GM12878 (cell line): Measurements from ENCODE around the gene AMMECR1. TPM values are rescaled to one million over a fixed set of nuclear protein-coding genes. Genes with fewer than 3 reads are reported as not detected.

Experiments used
- ATAC-seq: fragments of 200-7000 bp; cut with Tn5 transposase; 3 replicates; pipeline ENCODE4 v1.9.1; 2020; ENCODE audit warnings: mild to moderate bottlenecking, moderate library complexity
- BruUV-seq: library from RNA; stranded (reverse); fragments of 400-500 nt; replicated peaks from 2 replicates; lab custom pipeline; 2021; lab: Mats Ljungman, UMichigan
- CTCF ChIA-PET: fragments of 300-600 bp; sonication (Branson Sonifier 250); formaldehyde crosslinking; extraction: SDS; loops from one replicate; lab custom pipeline; 2021; ENCODE audit warnings: inconsistent platforms; lab: Yijun Ruan, JAX
- POLR2A ChIA-PET: fragments of 350-600 bp; formaldehyde crosslinking; extraction: SDS; loops from one replicate; lab custom pipeline; 2021; ENCODE audit warnings: inconsistent platforms; lab: Charles Lee
- RAD21 ChIA-PET: fragments of 300-600 bp; sonication (Branson Sonifier 250); formaldehyde crosslinking; loops from one replicate; lab custom pipeline; 2023; ENCODE audit warnings: antibody characterized with exemption; ENCODE audit not compliant: unreplicated experiment; lab: Charles Lee
- SMC1A ChIA-PET: fragments of 300-600 bp; sonication (Branson Sonifier 250); formaldehyde crosslinking; loops from one replicate; lab custom pipeline; 2023; ENCODE audit not compliant: unreplicated experiment, uncharacterized antibody; lab: Charles Lee
- DNase-seq: peaks from one replicate; pipeline ENCODE4 v3.0.0-alpha.2; 2011; ENCODE audit warnings: low read depth, low spot score
- FAIRE-seq: peaks from 3 replicates; lab custom pipeline; 2011; peaks lifted over from hg19 to GRCh38; lab: Jason Lieb, UNC
- H2AFZ ChIP-seq: 2 replicates; pipeline ENCODE4 v1.6.0; 2011; ENCODE audit warnings: low read depth, low read length, control low read depth; ENCODE audit not compliant: control insufficient read depth
- H3K27ac ChIP-seq: 2 replicates; pipeline ENCODE4 v1.5.1; 2011; ENCODE audit warnings: control low read depth; ENCODE audit not compliant: control insufficient read depth, insufficient read depth
- H3K27me3 ChIP-seq, 2 experiments: replicated peaks in 1 of 2; 2 replicates each; pipeline versions ENCODE4 v1.6.0 to v1.6.1; 2011; ENCODE audit warnings: low read length in 1 of 2; ENCODE audit not compliant: control insufficient read depth in 2 of 2, insufficient read depth in 2 of 2
- H3K36me3 ChIP-seq, 2 experiments: 2 replicates each; pipeline ENCODE4 v1.5.1; 2011; ENCODE audit warnings: low read length in 1 of 2; ENCODE audit not compliant: control insufficient read depth in 2 of 2, insufficient read depth in 2 of 2
- H3K4me1 ChIP-seq: 2 replicates; pipeline ENCODE4 v1.6.1; 2011; ENCODE audit warnings: mild to moderate bottlenecking, low read length, moderate library complexity, mixed read lengths; ENCODE audit not compliant: control insufficient read depth, insufficient read depth
- H3K4me2 ChIP-seq: 2 replicates; pipeline ENCODE4 v1.6.0; 2011; ENCODE audit warnings: control low read depth; ENCODE audit not compliant: control insufficient read depth, insufficient read depth
- H3K4me3 ChIP-seq: fragments of 200-600 bp; sonication (generic); 2 replicates; pipeline ENCODE4 v1.5.1; 2016
- H3K79me2 ChIP-seq: 2 replicates; pipeline ENCODE4 v1.6.0; 2011; ENCODE audit warnings: low read length; ENCODE audit not compliant: control insufficient read depth, insufficient read depth
- H3K9ac ChIP-seq: 2 replicates; pipeline ENCODE4 v1.8.0; 2011; ENCODE audit warnings: low read length, control low read depth, mixed read lengths; ENCODE audit not compliant: control insufficient read depth, insufficient read depth
- H3K9me3 ChIP-seq: replicated peaks from 3 replicates; pipeline ENCODE4 v1.5.1; 2011; ENCODE audit warnings: mild to moderate bottlenecking, low read length; ENCODE audit not compliant: control insufficient read depth, insufficient read depth
- H4K20me1 ChIP-seq: 2 replicates; pipeline ENCODE4 v1.6.0; 2011; ENCODE audit not compliant: control insufficient read depth, insufficient read depth
- EGR1 ChIP-seq, 2 experiments: IDR thresholded peaks; 1 replicate in 1 of 2; 2 replicates in 1 of 2; pipeline ENCODE4 v1.6.1; 2011 to 2012; ENCODE audit warnings: low read depth in 2 of 2, low read length in 2 of 2, borderline replicate concordance in 1 of 2, mild to moderate bottlenecking in 1 of 2, moderate library complexity in 1 of 2
- FOXK2 ChIP-seq: fragments of 450-650 bp; IDR thresholded peaks from 2 replicates; pipeline ENCODE4 v1.6.1; 2017; ENCODE audit warnings: mild to moderate bottlenecking, moderate library complexity
- KAT2A ChIP-seq: conservative IDR thresholded peaks from 2 replicates; pipeline ENCODE4 v1.6.1; 2011; ENCODE audit warnings: low read depth, low read length; ENCODE audit not compliant: control insufficient read depth
- POLR2AphosphoS2 ChIP-seq: IDR thresholded peaks from 2 replicates; pipeline ENCODE4 v1.6.1; 2011; ENCODE audit warnings: low read depth, mild to moderate bottlenecking, low read length, improper control_type of control experiment, moderate library complexity
- POLR2AphosphoS5 ChIP-seq: IDR thresholded peaks from 2 replicates; pipeline ENCODE4 v1.6.1; 2011; ENCODE audit warnings: mild to moderate bottlenecking, low read length, inconsistent platforms
- POU2F2 ChIP-seq: IDR thresholded peaks from 3 replicates; pipeline ENCODE4 v1.6.1; 2011; ENCODE audit warnings: low read depth, mild to moderate bottlenecking, low read length, borderline replicate concordance
- RBBP5 ChIP-seq: fragments of 200-600 bp; sonication (generic); conservative IDR thresholded peaks from 2 replicates; pipeline ENCODE4 v1.6.1; 2016
- SREBF2 ChIP-seq: IDR thresholded peaks from 2 replicates; pipeline ENCODE4 v1.6.1; 2012; ENCODE audit warnings: mild to moderate bottlenecking, low read length
- TBL1XR1 ChIP-seq: IDR thresholded peaks from 2 replicates; pipeline ENCODE4 v1.6.1; 2012; ENCODE audit warnings: low read depth, low read length, improper control_type of control experiment
- TCF12 ChIP-seq: IDR thresholded peaks from 2 replicates; pipeline ENCODE4 v1.6.1; 2011; ENCODE audit warnings: low read depth, mild to moderate bottlenecking, low read length
- ZNF207 ChIP-seq: fragments of 450-650 bp; IDR thresholded peaks from 2 replicates; pipeline ENCODE4 v1.6.1; 2014; ENCODE audit warnings: antibody characterized with exemption, mild to moderate bottlenecking, borderline replicate concordance
- WGBS: methylation state at CpG from one replicate; pipeline ENCODE4 v1.1.6; 2016; ENCODE audit warnings: low lambda C conversion rate; ENCODE audit not compliant: insufficient replicate concordance, insufficient coverage; ENCODE audit errors: missing lambda C conversion rate; 5-methylcytosine and 5-hydroxymethylcytosine counted together
- in situ Hi-C: fragments of 300-500 bp; cut with MboI; formaldehyde crosslinking; loops from 9 replicates; pipeline ENCODE4 v1.14.3; 2018; ENCODE audit warnings: mixed read lengths
- intact Hi-C: fragments of 100-400 bp; cut with micrococcal nuclease; formaldehyde crosslinking; loops from one replicate; pipeline ENCODE4 v1.14.2; 2022; ENCODE audit not compliant: unreplicated experiment
- polyA plus RNA-seq, 11 experiments: library from polyadenylated mRNA; depleted of rRNA in 4 of 11; unstranded in 6 of 11; stranded (reverse) in 5 of 11; fragments of >200 nt; fragmentation: Nextera tagmentation in 4 of 11; fragmentation: Illumina TruSeq in 1 of 11; extraction: Ambion mirVana in 4 of 11; extraction: Trizol in 1 of 11; gene quantifications; 1 replicate in 1 of 11; 2 replicates in 10 of 11; pipeline versions ENCODE4 v1.2.1 to v1.2.3, GENCODE V29; 2011 to 2016; ENCODE audit warnings: inconsistent platforms in 2 of 11, missing spikeins in 2 of 11, low read depth in 1 of 11
- total RNA-seq, 4 experiments: library from RNA; depleted of rRNA in 3 of 4; stranded (reverse); fragments of >200 nt in 3 of 4; fragmentation: Illumina TruSeq in 1 of 4; extraction: Trizol in 1 of 4; gene quantifications; 2 replicates each; pipeline versions ENCODE4 v1.2.1 to v1.2.3, GENCODE V29; 2013 to 2021
- TF ChIP-seq, protein P1 (sequence below): fragments of 450-650 bp; formaldehyde crosslinking; IDR thresholded peaks from 2 replicates; pipeline ENCODE4 v1.5.0; 2022; ENCODE audit warnings: mild to moderate bottlenecking, missing genetic modification characterization
- TF ChIP-seq, protein P2 (sequence below): fragments of 450-650 bp; IDR thresholded peaks from 2 replicates; pipeline ENCODE4 v1.6.1; 2017; ENCODE audit warnings: antibody characterized with exemption, mild to moderate bottlenecking, moderate library complexity
- TF ChIP-seq, protein P3 (sequence below): IDR thresholded peaks from 2 replicates; pipeline ENCODE4 v1.6.1; 2011; ENCODE audit warnings: borderline replicate concordance, low read depth, mild to moderate bottlenecking, moderate library complexity, mixed read lengths, low read length; ENCODE audit not compliant: insufficient read depth; ENCODE audit errors: extremely low read length
- TF ChIP-seq, protein P4 (sequence below): fragments of 450-650 bp; IDR thresholded peaks from 2 replicates; pipeline ENCODE4 v1.6.1; 2018; ENCODE audit warnings: mild to moderate bottlenecking, low read depth, moderate library complexity; ENCODE audit not compliant: partially characterized antibody

AMMECR1 gene
- total and polyA plus RNA-seq, 10 of the 15 experiments (the other 5 are each of a cell fraction or from before 2014, with no cell fraction given): 4.9 to 25.6 (median 10.7) TPM

DNA sequence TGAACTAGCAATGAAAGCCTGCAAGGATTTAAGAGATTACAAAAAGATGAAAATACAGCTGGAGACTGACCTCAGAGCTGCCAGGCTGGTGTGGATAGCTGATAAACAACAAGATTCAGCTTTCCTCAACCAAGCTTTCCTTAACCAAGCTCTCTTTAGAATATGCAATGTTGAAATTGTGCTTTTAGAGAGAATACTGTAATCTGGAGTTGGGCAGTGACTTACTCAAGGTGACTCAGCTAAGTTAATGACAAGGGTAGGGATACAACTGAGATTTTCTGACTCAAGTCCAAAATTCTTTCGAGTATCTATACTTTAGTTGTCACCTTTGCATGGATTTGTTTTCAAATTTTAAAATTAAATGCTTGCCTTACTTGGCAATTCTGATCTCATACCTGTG, 98.0 kb downstream of the AMMECR1 start:
- H3K9me3 ChIP-seq: no peaks in the 10 kb centered on the region
- no peak overlapping the region for H3K4me3 ChIP-seq
- ATAC-seq (no peak), FAIRE-seq (no peak), DNase-seq (no peak)
- in situ Hi-C loops: no loop called here
- no peaks in the 10 kb centered on the region for H3K79me2 ChIP-seq
- no peaks in the 10 kb centered on the region for H4K20me1 ChIP-seq
- H3K27ac ChIP-seq: no peak overlapping the region
- SMC1A ChIA-PET: interaction anchor here (0.9 to 1.8 kb wide), 6 partner anchors 10 to 91 kb away, joined by 3 read pairs; no protein-coding TSS in a partner anchor
- POLR2A ChIA-PET: no interaction called here
- H3K4me1 ChIP-seq: no peaks in the 10 kb centered on the region
- BruUV-seq: no TSS peak
- H3K4me2 ChIP-seq: no peak overlapping the region
- no peaks in the 10 kb centered on the region for H3K36me3 ChIP-seq
- no peak overlapping the region for H2AFZ ChIP-seq
- H3K27me3 ChIP-seq: no peaks in the 10 kb centered on the region
- RAD21 ChIA-PET: no interaction called here
- no peak overlapping the region for H3K9ac ChIP-seq
- CTCF ChIA-PET: interaction anchor here (1.5 to 1.6 kb wide), 2 partner anchors 52 to 96 kb away, joined by 3 to 4 read pairs; no protein-coding TSS in a partner anchor
- 5% methylated on average over 1 of the region's 1 CpG for WGBS
- intact Hi-C loops: no loop called here
- TF ChIP-seq RBBP5 (no peak), POLR2AphosphoS5 (no peak), TCF12 (no peak), EGR1 (IDR thresholded peaks at IDR 0.05; ENCODE audit: borderline replicate concordance in 1 of 2, low read depth in 2 of 2, low read length in 2 of 2) (no peak), FOXK2 (no peak), TBL1XR1 (no peak), POU2F2 (no peak), ZNF207 (no peak), SREBF2 (no peak), KAT2A (no peak), POLR2AphosphoS2 (no peak)
- TF ChIP-seq, protein P1, sequence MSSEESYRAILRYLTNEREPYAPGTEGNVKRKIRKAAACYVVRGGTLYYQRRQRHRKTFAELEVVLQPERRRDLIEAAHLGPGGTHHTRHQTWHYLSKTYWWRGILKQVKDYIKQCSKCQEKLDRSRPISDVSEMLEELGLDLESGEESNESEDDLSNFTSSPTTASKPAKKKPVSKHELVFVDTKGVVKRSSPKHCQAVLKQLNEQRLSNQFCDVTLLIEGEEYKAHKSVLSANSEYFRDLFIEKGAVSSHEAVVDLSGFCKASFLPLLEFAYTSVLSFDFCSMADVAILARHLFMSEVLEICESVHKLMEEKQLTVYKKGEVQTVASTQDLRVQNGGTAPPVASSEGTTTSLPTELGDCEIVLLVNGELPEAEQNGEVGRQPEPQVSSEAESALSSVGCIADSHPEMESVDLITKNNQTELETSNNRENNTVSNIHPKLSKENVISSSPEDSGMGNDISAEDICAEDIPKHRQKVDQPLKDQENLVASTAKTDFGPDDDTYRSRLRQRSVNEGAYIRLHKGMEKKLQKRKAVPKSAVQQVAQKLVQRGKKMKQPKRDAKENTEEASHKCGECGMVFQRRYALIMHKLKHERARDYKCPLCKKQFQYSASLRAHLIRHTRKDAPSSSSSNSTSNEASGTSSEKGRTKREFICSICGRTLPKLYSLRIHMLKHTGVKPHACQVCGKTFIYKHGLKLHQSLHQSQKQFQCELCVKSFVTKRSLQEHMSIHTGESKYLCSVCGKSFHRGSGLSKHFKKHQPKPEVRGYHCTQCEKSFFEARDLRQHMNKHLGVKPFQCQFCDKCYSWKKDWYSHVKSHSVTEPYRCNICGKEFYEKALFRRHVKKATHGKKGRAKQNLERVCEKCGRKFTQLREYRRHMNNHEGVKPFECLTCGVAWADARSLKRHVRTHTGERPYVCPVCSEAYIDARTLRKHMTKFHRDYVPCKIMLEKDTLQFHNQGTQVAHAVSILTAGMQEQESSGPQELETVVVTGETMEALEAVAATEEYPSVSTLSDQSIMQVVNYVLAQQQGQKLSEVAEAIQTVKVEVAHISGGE (CRISPR knock-in tag): no peak
- TF ChIP-seq, protein P2, sequence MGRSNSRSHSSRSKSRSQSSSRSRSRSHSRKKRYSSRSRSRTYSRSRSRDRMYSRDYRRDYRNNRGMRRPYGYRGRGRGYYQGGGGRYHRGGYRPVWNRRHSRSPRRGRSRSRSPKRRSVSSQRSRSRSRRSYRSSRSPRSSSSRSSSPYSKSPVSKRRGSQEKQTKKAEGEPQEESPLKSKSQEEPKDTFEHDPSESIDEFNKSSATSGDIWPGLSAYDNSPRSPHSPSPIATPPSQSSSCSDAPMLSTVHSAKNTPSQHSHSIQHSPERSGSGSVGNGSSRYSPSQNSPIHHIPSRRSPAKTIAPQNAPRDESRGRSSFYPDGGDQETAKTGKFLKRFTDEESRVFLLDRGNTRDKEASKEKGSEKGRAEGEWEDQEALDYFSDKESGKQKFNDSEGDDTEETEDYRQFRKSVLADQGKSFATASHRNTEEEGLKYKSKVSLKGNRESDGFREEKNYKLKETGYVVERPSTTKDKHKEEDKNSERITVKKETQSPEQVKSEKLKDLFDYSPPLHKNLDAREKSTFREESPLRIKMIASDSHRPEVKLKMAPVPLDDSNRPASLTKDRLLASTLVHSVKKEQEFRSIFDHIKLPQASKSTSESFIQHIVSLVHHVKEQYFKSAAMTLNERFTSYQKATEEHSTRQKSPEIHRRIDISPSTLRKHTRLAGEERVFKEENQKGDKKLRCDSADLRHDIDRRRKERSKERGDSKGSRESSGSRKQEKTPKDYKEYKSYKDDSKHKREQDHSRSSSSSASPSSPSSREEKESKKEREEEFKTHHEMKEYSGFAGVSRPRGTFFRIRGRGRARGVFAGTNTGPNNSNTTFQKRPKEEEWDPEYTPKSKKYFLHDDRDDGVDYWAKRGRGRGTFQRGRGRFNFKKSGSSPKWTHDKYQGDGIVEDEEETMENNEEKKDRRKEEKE: no peak
- TF ChIP-seq, protein P3, sequence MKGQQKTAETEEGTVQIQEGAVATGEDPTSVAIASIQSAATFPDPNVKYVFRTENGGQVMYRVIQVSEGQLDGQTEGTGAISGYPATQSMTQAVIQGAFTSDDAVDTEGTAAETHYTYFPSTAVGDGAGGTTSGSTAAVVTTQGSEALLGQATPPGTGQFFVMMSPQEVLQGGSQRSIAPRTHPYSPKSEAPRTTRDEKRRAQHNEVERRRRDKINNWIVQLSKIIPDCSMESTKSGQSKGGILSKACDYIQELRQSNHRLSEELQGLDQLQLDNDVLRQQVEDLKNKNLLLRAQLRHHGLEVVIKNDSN: no peak
- TF ChIP-seq, protein P4, sequence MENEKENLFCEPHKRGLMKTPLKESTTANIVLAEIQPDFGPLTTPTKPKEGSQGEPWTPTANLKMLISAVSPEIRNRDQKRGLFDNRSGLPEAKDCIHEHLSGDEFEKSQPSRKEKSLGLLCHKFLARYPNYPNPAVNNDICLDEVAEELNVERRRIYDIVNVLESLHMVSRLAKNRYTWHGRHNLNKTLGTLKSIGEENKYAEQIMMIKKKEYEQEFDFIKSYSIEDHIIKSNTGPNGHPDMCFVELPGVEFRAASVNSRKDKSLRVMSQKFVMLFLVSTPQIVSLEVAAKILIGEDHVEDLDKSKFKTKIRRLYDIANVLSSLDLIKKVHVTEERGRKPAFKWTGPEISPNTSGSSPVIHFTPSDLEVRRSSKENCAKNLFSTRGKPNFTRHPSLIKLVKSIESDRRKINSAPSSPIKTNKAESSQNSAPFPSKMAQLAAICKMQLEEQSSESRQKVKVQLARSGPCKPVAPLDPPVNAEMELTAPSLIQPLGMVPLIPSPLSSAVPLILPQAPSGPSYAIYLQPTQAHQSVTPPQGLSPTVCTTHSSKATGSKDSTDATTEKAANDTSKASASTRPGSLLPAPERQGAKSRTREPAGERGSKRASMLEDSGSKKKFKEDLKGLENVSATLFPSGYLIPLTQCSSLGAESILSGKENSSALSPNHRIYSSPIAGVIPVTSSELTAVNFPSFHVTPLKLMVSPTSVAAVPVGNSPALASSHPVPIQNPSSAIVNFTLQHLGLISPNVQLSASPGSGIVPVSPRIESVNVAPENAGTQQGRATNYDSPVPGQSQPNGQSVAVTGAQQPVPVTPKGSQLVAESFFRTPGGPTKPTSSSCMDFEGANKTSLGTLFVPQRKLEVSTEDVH: no peak
